GM08714 (cell line): ENCODE data around the gene KRTAP16-1.
"Not testable (repeated sequence)": the region's sequence is repeated elsewhere in the genome, so short reads cannot be mapped to it uniquely, and the experiment has no call there.

ENCODE experiments used
- H3K4me3 ChIP-seq: fragments of 200-500 bp; sonication (Bioruptor generic); 2 replicates; pipeline ENCODE4 v1.5.1; 2014; ENCODE audit warnings: mild to moderate bottlenecking, low read length, inconsistent platforms
- ZNF274 ChIP-seq: IDR thresholded peaks from 2 replicates; pipeline ENCODE4 v1.6.1; 2012; ENCODE audit warnings: mild to moderate bottlenecking, low read depth, low read length

The KRTAP16-1 gene

GRCh38 chr17:41301916-41302901 is 6.9 kb downstream of the KRTAP16-1 start, which contains the start of gene KRTAP29-1:
Gene KRTAP29-1 (minus strand): TSS chr17:41302851. CDS start chr17:41302851, 0 bp downstream.
- no peak for TF ChIP-seq ZNF274
- no peak within 1 kb of the TSS for H3K4me3 ChIP-seq

GRCh38 chr17:41301204-41301790 is 7.8 kb downstream of the KRTAP16-1 start:
- TF ChIP-seq ZNF274, result no peak
- H3K4me3 ChIP-seq, result no peak overlapping the region

GRCh38 chr17:41298458-41299135 is 10.5 kb downstream of the KRTAP16-1 start:
- TF ChIP-seq ZNF274, result no peak
- H3K4me3 ChIP-seq, result no peak overlapping the region

- no peak for TF ChIP-seq ZNF274
- no peak overlapping the region for H3K4me3 ChIP-seq
Measured at GRCh38 chr17:41296846-41297245, 12.3 kb downstream of the KRTAP16-1 start.

GRCh38 chr17:41294016-41294415 is 15.1 kb downstream of the KRTAP16-1 start:
- no peak for TF ChIP-seq ZNF274

GRCh38 chr17:41287050-41287449 is 22.1 kb downstream of the KRTAP16-1 start:
- no peak overlapping the region for H3K4me3 ChIP-seq
- no peak for TF ChIP-seq ZNF274

More at GRCh38 chr17:41294016-41294415, 15.1 kb downstream of the KRTAP16-1 start:
- H3K4me3 ChIP-seq, result no peak overlapping the region

- H3K4me3 ChIP-seq, result no peak overlapping the region
- TF ChIP-seq ZNF274, result no peak
Measured at GRCh38 chr17:41284546-41284945, 24.6 kb downstream of the KRTAP16-1 start.

- no peak for TF ChIP-seq ZNF274
- no peak overlapping the region for H3K4me3 ChIP-seq
Measured at GRCh38 chr17:41284043-41284442, 25.1 kb downstream of the KRTAP16-1 start.

GRCh38 chr17:41278176-41278955 is 30.7 kb downstream of the KRTAP16-1 start:
- no peak for TF ChIP-seq ZNF274
- H3K4me3 ChIP-seq, result no peak overlapping the region

GRCh38 chr17:41275648-41276190 is 33.4 kb downstream of the KRTAP16-1 start, which contains the start of gene KRTAP9-7:
Gene KRTAP9-7 (plus strand): TSS chr17:41275698. CDS start chr17:41275698, 0 bp downstream.
- H3K4me3 ChIP-seq, result not testable (repeated sequence)

- H3K4me3 ChIP-seq, result no peak overlapping the region
- no peak for TF ChIP-seq ZNF274
Measured at GRCh38 chr17:41271858-41272257, 37.3 kb downstream of the KRTAP16-1 start.

- not testable (repeated sequence) for H3K4me3 ChIP-seq
Measured at GRCh38 chr17:41271323-41271722, 37.8 kb downstream of the KRTAP16-1 start.

- TF ChIP-seq ZNF274, result no peak
- no peak overlapping the region for H3K4me3 ChIP-seq
Measured at GRCh38 chr17:41267711-41268110, 41.4 kb downstream of the KRTAP16-1 start.
